GM23248 (cell line): ENCODE data around the gene ZNF48. TPM values are rescaled to one million over a fixed set of nuclear protein-coding genes. Genes with fewer than 3 reads are reported as not detected.
A peak's percentile ranks its signal among the peaks of the same experiment; 100 is the strongest.

Experiments
- DNase-seq: peaks from one replicate; pipeline ENCODE4 v3.0.0-alpha.2; 2015
- H2AFZ ChIP-seq: fragments of 200-600 bp; sonication (generic); 2 replicates; pipeline ENCODE4 v1.6.1; 2016; ENCODE audit warnings: antibody characterized with exemption
- H3F3A ChIP-seq: fragments of 200-600 bp; sonication (generic); 2 replicates; pipeline ENCODE4 v1.6.1; 2016; ENCODE audit warnings: mild to moderate bottlenecking, antibody characterized with exemption, mixed run types; ENCODE audit not compliant: insufficient read depth
- H3K27ac ChIP-seq: fragments of 200-600 bp; sonication (generic); 2 replicates; pipeline ENCODE4 v1.5.1; 2016; ENCODE audit warnings: mild to moderate bottlenecking
- H3K27me3 ChIP-seq: fragments of 200-600 bp; sonication (generic); replicated peaks from 2 replicates; pipeline ENCODE4 v1.6.1; 2016; ENCODE audit warnings: mild to moderate bottlenecking; ENCODE audit not compliant: insufficient read depth
- H3K36me3 ChIP-seq: fragments of 200-600 bp; sonication (generic); 2 replicates; pipeline ENCODE4 v1.6.1; 2016; ENCODE audit warnings: low read depth, mild to moderate bottlenecking
- H3K4me1 ChIP-seq: fragments of 200-600 bp; sonication (generic); 2 replicates; pipeline ENCODE4 v1.6.1; 2016; ENCODE audit warnings: mild to moderate bottlenecking; ENCODE audit not compliant: insufficient read depth
- H3K4me2 ChIP-seq: fragments of 200-600 bp; sonication (generic); one replicate; pipeline ENCODE4 v1.6.1; 2016; ENCODE audit warnings: mild to moderate bottlenecking; ENCODE audit not compliant: unreplicated experiment
- H3K4me3 ChIP-seq: fragments of 200-600 bp; sonication (generic); 2 replicates; pipeline ENCODE4 v1.5.1; 2016; ENCODE audit warnings: mild to moderate bottlenecking
- H3K79me2 ChIP-seq: fragments of 200-600 bp; sonication (generic); 2 replicates; pipeline ENCODE4 v1.6.1; 2016; ENCODE audit warnings: mild to moderate bottlenecking; ENCODE audit not compliant: insufficient read depth
- H3K9ac ChIP-seq: fragments of 200-600 bp; sonication (generic); 2 replicates; pipeline ENCODE4 v1.6.1; 2016; ENCODE audit warnings: mild to moderate bottlenecking
- H3K9me2 ChIP-seq: fragments of 200-600 bp; sonication (generic); 2 replicates; pipeline ENCODE4 v1.6.1; 2016; ENCODE audit warnings: mixed run types, mild to moderate bottlenecking, moderate library complexity; ENCODE audit not compliant: insufficient read depth
- H3K9me3 ChIP-seq: fragments of 200-600 bp; sonication (generic); one replicate; pipeline ENCODE4 v1.6.1; 2017; ENCODE audit warnings: low read depth
- H4K20me1 ChIP-seq: fragments of 200-600 bp; sonication (generic); 2 replicates; pipeline ENCODE4 v1.6.0; 2016; ENCODE audit not compliant: insufficient read depth
- EZH2 ChIP-seq: fragments of 200-600 bp; sonication (generic); IDR thresholded peaks from 2 replicates; pipeline ENCODE4 v1.6.1; 2018; ENCODE audit warnings: antibody characterized with exemption, mild to moderate bottlenecking; ENCODE audit not compliant: insufficient read depth, poor library complexity, severe bottlenecking
- EZH2phosphoT487 ChIP-seq: fragments of 200-600 bp; sonication (generic); IDR thresholded peaks from 2 replicates; pipeline ENCODE4 v1.6.1; 2018; ENCODE audit warnings: antibody characterized with exemption, moderate library complexity, mild to moderate bottlenecking, low read depth; ENCODE audit not compliant: insufficient read depth
- WGBS, 2 experiments: methylation state at CpG; one replicate each; pipeline ENCODE4 v1.1.6; 2015 to 2017; ENCODE audit warnings: low lambda C conversion rate in 2 of 2, low coverage in 1 of 2; ENCODE audit errors: missing lambda C conversion rate in 2 of 2; 5-methylcytosine and 5-hydroxymethylcytosine counted together
- in situ Hi-C: fragments of 300-500 bp; cut with MboI; formaldehyde crosslinking; loops from 2 replicates; pipeline ENCODE4 v1.15.0; 2020
- polyA plus RNA-seq: library from polyadenylated mRNA; unstranded; fragments of >200 nt; fragmentation: Nextera tagmentation; extraction: Ambion mirVana; gene quantifications from 2 replicates; pipeline ENCODE4 v1.2.1, GENCODE V29; 2016
- total RNA-seq: library from RNA; depleted of rRNA; stranded (reverse); fragments of >200 nt; shearing (Covaris generic); gene quantifications from 2 replicates; pipeline ENCODE4 v1.2.3, GENCODE V29; 2014

The ZNF48 gene
- total and polyA plus RNA-seq, 2 experiments from 2014 or later: 0.81 to 16.2 TPM

DNA sequence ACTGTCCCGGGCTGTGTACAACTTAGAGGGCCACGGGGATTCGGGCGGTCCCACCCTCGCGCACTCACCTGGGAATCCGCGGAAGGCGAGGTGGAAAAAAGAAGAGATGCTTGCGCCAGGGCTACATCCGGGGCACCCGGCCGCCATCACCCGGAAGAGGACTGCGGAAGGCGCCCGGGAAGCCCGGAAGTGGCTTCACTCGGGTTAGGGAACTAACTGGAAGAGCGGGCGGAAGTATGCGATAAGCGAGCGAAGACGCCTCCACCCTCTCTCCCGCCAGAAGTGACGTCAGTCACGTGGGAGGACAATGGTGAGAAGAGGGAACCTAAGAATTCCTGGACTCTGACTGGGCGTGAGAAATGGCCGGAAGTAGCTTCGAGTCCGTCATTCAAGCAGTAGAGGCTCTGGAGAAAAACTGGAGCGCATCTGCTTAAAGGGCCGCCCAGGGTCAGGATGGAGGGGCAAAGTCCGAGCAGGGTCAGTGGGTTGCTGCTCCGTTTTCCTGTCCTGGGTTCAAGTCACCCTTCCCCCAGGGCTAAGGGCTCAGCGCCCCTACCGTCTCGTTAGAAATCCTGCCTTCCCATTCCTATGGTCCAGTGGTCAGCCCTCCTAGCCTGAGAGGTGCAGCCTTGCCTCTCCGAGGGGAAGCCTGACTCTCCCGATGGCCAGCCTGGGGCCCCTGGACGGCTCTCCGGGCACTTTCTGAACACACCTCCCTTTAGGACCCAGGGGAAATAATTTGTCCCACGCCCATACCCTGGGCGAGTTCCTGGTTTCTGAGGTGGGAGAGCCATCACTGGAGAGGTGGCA, 39.9 kb upstream of the ZNF48 start, which contains the start of gene CD2BP2:
TSS of gene CD2BP2 (minus strand) at position 165 of the 810 bp plus-strand sequence. CDS start 627 bp downstream, outside the sequence.
- Histone ChIP-seq H3K79me2 (peaks cover 52% of the 10 kb centered on the region), H4K20me1 (no peaks in the 10 kb centered on the region), H3K4me1 (peaks cover 28% of the 10 kb centered on the region), H3K4me3 (peak within 1 kb of the TSS; percentile 89), H3K27ac (peak within 1 kb of the TSS; percentile 98), H3K9ac (peak within 1 kb of the TSS; percentile 94), H3K36me3 (peaks cover 11% of the 10 kb centered on the region; the same call in 1 of the 2 replicates), H2AFZ (peak within 1 kb of the TSS; percentile 79), H3K9me3 (no peaks in the 10 kb centered on the region), H3K4me2 (peak within 1 kb of the TSS; percentile 99), H3K9me2 (no peaks in the 10 kb centered on the region), H3F3A (peaks cover 29% of the 10 kb centered on the region; the same call in 1 of the 2 replicates), H3K27me3 (no peaks in the 10 kb centered on the region)
- DNase-seq: peak; percentile 100
- no peak for TF ChIP-seq EZH2
- TF ChIP-seq EZH2phosphoT487: no peak
- WGBS, 2 experiments: 0 to 2% methylated on average over 43 to 44 of the region's 45 CpGs
- in situ Hi-C loops: no loop called here

- 55 to 60% methylated on average over 7 of the region's 7 CpGs for WGBS, 2 experiments
- Histone ChIP-seq H3K9me2 (no peaks in the 10 kb centered on the region), H3K36me3 (peaks cover 5% of the 10 kb centered on the region; the same call in 1 of the 2 replicates), H3K27me3 (no peaks in the 10 kb centered on the region), H3K9ac (peak overlapping the region; percentile 94), H3F3A (peaks cover 23% of the 10 kb centered on the region; the same call in 1 of the 2 replicates), H3K4me3 (peak overlapping the region; percentile 89), H3K4me2 (peak overlapping the region; percentile 90), H3K27ac (peak overlapping the region; percentile 98), H2AFZ (peak overlapping the region; percentile 79), H3K79me2 (peaks cover 58% of the 10 kb centered on the region), H4K20me1 (no peaks in the 10 kb centered on the region), H3K4me1 (peaks cover 28% of the 10 kb centered on the region), H3K9me3 (no peaks in the 10 kb centered on the region)
- in situ Hi-C loops: no loop called here
- no peak for TF ChIP-seq EZH2phosphoT487
- TF ChIP-seq EZH2: no peak
- peak; percentile 16 for DNase-seq
Measured at GRCh38 chr16:30355954-30356308, 39.3 kb upstream of the ZNF48 start.

DNA sequence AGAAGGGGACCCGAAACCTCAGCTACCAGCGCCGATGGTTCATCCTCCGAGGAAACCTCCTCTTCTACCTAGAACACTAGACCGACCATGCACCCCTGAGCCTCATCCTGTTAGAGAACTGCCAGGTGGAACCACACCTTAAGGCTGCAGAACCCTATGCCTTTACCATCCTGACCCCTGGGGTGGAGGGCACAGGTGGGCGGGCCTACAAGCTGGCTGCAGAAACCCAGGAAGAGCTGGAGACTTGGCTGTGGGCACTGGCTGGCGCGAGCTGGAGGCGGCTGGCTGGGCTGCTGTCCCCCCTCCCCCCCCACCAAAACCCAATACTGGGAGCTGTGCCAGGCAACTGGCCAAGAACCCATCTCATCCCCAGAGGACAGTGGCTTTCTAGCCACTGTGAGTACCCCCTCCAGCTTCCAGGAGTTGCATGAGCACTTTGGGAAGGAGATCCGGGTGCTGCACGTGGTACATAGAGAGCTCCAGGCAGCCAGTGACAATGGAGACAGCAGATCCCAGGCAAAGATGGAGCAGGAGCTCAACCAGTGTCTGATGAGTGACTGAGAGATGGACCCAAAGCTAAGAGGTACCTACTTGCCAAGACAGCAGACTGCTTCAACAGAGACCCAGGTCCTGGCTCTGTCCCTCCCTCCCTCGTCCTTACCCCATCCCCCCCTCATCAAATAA, 38.7 kb upstream of the ZNF48 start:
- DNase-seq: peak; percentile 14
- H3K27me3 ChIP-seq: no peaks in the 10 kb centered on the region
- no peaks in the 10 kb centered on the region for H3K9me2 ChIP-seq
- peaks cover 23% of the 10 kb centered on the region; the same call in 1 of the 2 replicates for H3F3A ChIP-seq
- H3K4me3 ChIP-seq: no peak overlapping the region; the same call in 1 of the 2 replicates
- H3K27ac ChIP-seq: peak overlapping the region; percentile 98
- H3K9me3 ChIP-seq: no peaks in the 10 kb centered on the region
- H4K20me1 ChIP-seq: no peaks in the 10 kb centered on the region
- no peak for TF ChIP-seq EZH2
- TF ChIP-seq EZH2phosphoT487: no peak
- peaks cover 60% of the 10 kb centered on the region for H3K79me2 ChIP-seq
- peak overlapping the region; percentile 94; the same call in 1 of the 2 replicates for H3K9ac ChIP-seq
- 73 to 75% methylated on average over 12 of the region's 12 CpGs for WGBS, 2 experiments
- H3K4me2 ChIP-seq: peak overlapping the region; percentile 90
- H2AFZ ChIP-seq: no peak overlapping the region
- peaks cover 28% of the 10 kb centered on the region for H3K4me1 ChIP-seq
- no peaks in the 10 kb centered on the region; the same call in 1 of the 2 replicates for H3K36me3 ChIP-seq
- in situ Hi-C loops: no loop called here

GRCh38 chr16:30357085-30357714, 38.0 kb upstream of the ZNF48 start:
- no peaks in the 10 kb centered on the region; the same call in 1 of the 2 replicates for H3K36me3 ChIP-seq
- in situ Hi-C loops: no loop called here
- no peaks in the 10 kb centered on the region for H3K27me3 ChIP-seq
- H2AFZ ChIP-seq: no peak overlapping the region
- H3K27ac ChIP-seq: peak overlapping the region; percentile 98
- H3K9ac ChIP-seq: no peak overlapping the region
- peaks cover 62% of the 10 kb centered on the region for H3K79me2 ChIP-seq
- H3K9me2 ChIP-seq: no peaks in the 10 kb centered on the region
- H3K4me3 ChIP-seq: no peak overlapping the region
- WGBS, 2 experiments: 69 to 76% methylated on average over 5 of the region's 5 CpGs
- H3K9me3 ChIP-seq: no peaks in the 10 kb centered on the region
- no peak for DNase-seq
- peaks cover 23% of the 10 kb centered on the region; the same call in 1 of the 2 replicates for H3F3A ChIP-seq
- H3K4me1 ChIP-seq: peaks cover 22% of the 10 kb centered on the region
- no peak for TF ChIP-seq EZH2phosphoT487
- no peak overlapping the region for H3K4me2 ChIP-seq
- no peaks in the 10 kb centered on the region for H4K20me1 ChIP-seq
